Hippocampal formation (tissue), 2 donors: ENCODE data around the gene CUX1.
A peak's percentile ranks its signal among the peaks of the same experiment; 100 is the strongest.

Experiments
- DNase-seq, 2 donors: peaks; one replicate each; lab custom pipeline; 2025; lab: John Stamatoyannopoulos, UW

The CUX1 gene

GRCh38 chr7:102073931-102074880 lies 256.8 kb downstream of the CUX1 start:
- no peak for DNase-seq

DNA sequence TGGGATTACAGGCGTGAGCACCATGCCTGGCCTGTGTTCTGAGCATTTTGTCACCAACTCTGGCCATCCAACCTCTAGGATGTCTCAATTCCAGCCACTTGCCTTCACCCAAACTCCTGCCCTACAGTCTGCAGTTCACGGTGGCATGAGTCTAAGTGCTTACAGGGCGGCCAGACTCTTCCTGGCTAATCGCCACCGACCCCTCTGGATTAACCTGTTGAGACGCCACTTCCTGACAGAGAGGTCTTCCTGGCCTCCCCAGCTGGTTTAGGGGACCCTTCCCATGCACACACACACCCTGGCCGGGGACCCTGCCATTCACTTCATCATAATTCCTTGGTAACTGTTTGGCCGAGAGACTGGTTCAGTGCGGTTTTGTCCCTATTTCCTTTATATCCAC lies 257.7 kb downstream of the CUX1 start:
- no peak for DNase-seq

GRCh38 chr7:102075553-102076135 lies 258.2 kb downstream of the CUX1 start:
- no peak for DNase-seq

DNA sequence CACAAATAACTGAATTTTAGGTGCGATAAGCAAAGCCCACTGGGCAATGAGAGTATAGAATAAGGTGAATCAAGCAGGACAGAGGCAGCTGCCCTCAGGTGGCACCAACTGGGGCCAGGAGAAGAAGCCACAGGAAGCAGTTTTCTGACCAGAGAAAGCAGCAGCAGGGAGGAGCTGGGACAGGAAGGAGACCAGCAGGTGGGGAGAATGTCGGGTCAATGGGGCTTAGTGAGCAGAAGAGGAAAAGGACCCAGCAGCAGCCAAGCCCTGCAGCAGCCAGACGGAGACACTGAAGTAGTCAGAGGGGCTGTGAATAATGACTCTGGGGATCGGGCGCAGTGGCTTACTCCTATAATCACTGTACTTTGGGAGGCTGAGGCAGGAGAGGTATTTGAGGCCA lies 259.7 kb downstream of the CUX1 start:
- no peak for DNase-seq

- DNase-seq = no peak
Observed at GRCh38 chr7:102079140-102080018, 262.0 kb downstream of the CUX1 start.

DNA sequence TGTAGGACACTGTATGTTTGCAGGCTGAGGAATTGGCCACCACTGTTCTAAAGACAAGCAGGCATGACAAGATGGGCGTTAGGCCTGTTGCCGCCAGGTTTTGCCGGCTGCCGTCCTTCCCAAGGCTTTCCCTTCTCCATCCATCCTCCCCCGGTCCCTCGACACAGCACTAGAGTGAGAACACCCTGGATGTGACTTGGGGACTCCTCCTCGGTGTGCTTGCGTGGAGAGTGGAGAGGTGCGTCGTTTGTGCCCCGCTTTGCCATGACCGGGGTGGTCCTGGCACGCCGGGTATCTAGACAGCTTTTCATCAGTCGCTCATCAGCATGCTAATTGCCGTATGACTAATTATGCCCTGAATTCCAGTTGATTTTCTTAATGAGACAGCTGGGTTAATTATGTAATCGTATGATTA lies 262.6 kb downstream of the CUX1 start:
- DNase-seq = no peak

GRCh38 chr7:102080434-102081243 lies 263.2 kb downstream of the CUX1 start:
- peak in 1 of 2 donors; percentile 14 for DNase-seq

DNA sequence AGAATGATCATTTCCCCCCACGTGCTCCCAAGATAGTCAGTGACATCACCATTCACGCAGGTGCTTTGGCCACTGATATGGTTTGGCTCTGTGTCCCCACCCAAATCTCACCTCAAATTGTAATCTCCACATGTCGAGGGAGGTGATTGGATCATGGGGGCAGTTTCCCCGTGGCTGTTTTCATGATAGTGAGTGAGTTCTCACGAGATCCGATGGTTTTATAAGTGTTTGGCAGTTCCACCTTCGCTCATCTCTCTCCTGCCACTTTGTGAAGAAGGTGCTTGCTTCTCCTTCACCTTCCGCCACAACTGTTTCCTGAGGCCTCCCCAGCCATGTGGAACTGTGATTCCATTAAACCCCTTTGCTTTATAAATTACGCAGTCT lies 263.8 kb downstream of the CUX1 start:
- no peak for DNase-seq

DNA sequence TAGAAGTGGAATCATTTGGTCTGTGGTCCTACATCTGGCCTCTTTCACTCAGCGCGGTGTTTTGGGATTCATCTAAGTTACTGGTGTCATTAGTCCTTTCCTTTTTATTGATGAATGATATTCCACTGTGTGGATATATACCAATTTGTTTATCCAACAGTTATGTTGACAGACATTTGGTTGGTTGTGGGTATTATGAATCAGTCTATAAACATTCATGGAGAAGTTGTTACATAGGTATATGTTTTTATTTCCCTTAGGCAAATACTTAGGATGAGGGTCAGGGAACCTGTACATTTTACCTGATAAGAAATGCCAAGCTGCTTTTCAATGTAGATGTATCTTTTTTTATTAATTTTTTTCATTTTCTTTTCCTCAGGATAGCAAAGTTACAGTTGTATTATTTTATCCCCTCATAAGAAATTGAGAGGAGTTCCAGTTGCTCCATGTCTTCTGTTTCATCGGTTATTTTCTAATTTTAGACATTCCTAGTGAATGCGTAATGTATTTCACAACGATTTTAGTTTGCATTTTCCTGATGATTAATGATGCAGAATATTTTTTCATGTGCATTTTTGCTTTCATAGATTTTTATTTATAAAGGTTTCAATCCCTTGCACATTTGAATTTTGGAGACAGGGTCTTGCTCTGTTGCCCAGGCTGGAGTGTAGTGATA lies 265.4 kb downstream of the CUX1 start:
- no peak for DNase-seq

DNA sequence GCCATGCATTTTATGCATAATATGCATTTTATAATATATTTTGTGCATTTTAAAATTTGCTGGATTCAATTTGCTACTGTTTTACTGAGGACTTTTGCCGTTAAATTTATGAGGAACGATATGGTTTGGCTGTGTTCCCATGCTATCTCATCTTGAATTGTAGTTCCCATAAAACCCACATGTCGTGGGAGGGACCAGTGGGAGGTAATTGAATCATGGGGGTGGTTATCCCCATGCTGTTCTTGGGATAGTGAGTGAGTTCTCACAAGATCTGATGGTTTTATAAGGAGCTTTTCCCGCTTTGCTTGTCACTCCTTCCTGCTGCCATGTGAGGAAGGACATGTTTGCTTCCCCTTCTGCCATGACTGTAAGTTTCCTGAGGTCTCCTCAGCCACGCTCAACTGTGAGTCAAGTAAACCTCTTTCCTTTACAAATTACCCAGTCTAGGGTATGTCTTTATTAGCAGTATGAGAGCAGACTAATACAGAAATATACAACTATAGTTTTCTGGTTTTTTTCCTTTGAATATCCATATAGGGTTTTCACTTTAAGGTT lies 267.9 kb downstream of the CUX1 start:
- DNase-seq = no peak

GRCh38 chr7:102089175-102090098 lies 272.0 kb downstream of the CUX1 start:
- no peak for DNase-seq

DNA sequence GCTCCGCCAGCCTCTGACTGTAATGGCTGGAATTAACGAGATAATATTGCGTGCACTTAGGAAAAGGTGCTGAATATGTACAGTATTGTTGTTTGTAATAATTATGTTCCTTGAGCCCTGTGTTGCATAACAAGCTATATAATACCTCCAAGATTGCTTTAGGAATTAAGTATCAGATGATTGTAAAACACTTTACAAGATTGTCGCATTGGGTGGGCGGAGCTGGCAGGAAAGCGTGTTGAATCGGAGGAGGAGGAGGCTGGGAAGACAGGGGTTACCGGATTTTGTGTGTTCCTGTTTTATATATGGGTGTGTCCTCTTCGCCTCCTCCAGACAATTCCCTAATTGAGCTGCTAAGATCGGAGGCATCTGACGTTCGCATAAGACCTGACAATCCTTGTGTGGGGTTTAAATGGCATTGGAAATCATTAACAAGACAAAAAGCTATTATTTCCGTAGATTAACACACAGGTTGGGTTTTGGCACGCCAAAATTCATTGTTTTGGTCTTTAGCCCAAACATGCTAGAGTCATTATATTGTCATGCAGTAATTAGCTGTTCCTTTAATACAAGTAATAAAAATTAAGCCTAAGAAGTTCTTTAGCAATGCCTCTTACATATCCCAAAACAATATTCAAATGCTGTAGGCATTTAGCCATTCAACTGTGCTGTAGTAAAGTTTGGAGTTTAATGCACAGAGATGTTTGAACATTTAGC lies 276.3 kb downstream of the CUX1 start:
- no peak for DNase-seq

GRCh38 chr7:102094316-102094650 lies 276.9 kb downstream of the CUX1 start:
- DNase-seq = no peak

DNA sequence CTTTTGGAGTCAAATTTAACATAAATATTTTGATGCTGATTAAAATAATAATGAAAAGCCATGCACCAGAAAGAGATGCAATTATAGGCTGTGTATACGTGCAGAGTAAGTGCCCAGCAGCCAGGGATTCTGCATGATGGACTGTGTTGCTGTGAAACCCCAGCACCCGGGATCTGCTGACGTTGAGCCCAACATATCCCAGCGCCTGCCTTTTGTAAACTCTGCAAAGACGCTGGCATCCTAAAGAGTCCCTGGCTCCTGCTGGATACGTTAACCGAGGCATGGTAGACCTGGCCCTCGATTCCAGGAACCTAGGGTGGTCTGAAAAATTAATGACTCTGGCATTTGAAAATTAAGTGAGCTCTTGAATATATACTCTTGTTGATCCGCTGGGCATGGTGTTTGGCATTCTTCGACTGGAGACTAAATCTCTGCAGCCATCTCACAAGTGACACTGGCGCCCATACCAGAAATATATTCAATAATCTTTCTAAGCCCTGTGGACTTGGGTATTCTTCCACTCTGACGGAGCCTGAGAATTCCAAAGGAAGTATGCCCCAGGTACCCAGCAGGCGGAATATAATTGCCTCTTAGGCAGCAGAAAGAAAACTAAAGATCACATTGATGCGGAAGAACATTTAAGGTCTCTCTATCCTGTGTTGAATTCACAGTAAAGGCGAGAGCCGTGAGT lies 278.0 kb downstream of the CUX1 start:
- no peak for DNase-seq

GRCh38 chr7:102096012-102096332 lies 278.5 kb downstream of the CUX1 start:
- no peak for DNase-seq

DNA sequence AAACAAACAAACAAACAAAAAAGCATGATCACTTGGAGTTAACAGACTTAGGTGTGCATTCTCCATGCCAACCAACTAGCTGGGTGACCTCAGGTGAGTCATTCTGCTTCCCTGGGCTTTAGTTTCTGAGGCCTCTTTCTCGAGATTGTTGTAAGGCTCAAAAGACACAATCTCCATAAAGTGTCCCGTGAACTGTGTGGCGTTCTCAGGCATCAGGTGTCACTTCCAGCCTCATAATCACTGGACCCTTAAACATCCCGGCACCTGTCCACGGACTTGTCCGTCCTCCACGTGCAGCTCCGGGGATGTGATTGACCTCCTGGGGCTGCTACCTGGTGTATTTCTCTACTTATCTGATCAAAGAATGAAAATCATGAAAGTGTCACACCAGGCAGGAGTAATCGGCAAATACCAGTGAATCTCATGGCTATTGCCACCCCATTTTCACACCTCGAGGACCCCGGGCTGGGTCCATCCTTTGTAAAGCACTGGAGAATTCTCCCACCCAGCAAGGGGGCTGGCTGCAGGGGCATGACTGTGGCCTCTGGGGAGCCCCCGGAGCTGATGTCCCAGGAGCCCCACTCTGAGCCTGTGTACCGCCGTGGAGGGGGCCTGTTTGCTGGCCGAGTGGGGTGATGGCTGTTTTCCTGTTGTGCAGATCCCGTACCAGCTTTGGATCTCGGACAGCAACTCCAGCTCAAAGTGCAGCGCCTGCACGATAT lies 279.4 kb downstream of the CUX1 start:
- no peak for DNase-seq

- DNase-seq = no peak
Observed at GRCh38 chr7:102097601-102098161, 280.3 kb downstream of the CUX1 start.

DNA sequence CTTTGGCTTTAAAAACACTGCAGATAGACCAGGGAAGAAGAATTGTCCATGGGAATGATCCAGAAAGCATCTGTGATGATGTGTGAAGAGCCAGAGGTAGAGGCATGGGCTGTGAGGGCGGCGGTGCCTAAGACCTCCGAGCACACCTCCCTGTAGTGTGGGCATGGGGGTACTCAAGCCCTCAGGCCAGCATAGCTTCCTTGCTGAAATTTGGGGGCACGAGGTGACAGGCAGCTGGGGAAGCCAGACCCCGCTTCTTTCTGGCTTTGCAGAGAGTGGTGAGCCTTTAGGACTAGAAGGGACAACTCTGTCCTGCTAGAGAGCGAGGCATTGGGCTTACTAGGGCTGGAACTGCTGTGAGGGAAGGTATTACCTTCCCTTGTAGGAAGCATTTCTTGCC lies 281.6 kb downstream of the CUX1 start:
- no peak for DNase-seq
